GM21825 (cell line): Measurements from ENCODE around the gene DNAH3.

ENCODE experiments used
- ATAC-seq: cut with Tn5 transposase; IDR thresholded peaks from one replicate; pipeline ENCODE4 v1.9.1; 2021; ENCODE audit warnings: mild to moderate bottlenecking, moderate library complexity; ENCODE audit not compliant: unreplicated experiment

Gene DNAH3

DNA sequence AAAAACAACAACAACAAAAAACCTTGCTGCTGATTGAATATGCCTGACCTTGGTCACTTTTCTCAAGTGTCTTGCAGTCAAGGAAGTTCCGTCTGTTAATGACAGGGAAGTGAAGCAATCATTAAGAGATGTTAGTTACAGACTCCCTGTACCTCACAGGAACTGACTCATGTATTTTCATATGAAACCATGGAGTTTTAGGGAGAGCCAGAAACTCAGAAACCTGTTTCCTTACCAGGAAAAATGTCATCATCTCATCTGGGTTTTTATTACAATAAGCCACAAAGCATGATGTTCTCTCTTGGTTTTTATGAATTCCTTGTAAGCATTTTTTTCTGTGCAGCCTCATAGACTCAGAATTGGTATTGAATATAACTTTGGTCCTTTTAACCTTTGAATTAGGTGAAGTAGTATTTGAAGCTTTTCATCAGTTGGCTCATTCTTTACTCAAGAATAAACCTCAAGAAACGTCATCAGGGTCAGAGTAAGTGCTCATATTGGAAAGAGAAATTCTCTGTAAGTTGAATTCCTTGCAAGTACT, 239.8 kb downstream of the DNAH3 start:
- ATAC-seq = no peak

DNA sequence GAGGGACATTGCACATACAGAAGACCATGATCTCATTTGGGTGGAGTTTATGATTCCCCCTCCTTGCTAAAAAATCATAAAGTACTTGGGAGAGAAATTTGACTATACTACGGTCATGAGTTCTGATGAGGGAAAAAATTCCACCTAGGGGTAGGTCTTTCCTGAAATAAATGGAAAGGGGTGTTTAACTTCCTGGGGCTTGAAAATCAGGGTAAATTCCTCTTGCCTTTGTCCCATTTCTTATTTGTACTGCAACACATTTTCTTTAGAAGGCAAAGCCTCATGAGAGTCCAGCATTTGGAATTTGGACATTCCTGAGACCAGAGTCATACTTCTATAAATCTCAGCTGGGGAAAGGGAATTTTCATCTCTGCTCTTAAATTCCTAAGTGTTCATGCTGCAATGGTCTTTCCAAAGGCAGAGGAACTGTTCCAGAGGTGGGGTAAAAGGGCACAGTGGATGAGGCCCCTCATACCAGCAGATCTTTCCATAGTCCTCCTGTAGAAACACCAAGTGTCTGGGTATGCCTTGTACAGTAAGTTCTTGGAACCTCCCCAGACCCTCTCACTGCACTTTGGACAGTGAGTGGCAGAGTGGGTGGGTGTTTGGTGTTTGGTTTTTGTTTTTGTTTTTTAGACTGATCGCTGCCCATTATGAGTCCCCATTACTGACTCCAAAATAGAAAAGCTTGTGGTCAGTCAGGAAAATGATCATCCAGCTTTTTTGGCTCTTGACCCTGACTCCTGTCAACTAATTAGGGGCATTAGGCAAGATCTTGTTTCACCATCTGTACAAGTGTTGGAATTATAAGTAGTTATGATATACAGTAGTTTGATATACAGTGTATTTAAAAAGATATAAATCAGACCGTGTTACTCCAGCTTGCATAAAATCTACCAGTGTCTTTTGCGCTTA, 244.0 kb downstream of the DNAH3 start:
- no peak for ATAC-seq

DNA sequence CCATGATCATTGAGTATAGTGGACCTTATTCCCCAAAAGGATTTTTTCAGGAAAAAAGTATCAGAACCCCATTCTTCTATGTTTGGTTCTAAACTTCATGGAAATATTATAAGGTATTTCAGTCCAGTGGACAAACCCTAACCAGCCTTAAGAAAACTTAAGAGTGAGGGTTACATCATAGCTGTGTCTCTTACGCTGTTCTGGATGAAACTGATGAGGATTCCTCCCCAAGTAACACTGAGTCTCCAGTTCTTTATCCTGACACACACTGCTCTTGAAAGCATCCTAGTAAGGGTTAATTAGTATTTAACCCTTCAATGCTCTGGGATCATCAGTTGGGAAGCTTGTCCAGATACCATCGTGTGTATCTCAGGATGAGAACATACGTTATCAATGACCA, 245.1 kb downstream of the DNAH3 start:
- no peak for ATAC-seq

DNA sequence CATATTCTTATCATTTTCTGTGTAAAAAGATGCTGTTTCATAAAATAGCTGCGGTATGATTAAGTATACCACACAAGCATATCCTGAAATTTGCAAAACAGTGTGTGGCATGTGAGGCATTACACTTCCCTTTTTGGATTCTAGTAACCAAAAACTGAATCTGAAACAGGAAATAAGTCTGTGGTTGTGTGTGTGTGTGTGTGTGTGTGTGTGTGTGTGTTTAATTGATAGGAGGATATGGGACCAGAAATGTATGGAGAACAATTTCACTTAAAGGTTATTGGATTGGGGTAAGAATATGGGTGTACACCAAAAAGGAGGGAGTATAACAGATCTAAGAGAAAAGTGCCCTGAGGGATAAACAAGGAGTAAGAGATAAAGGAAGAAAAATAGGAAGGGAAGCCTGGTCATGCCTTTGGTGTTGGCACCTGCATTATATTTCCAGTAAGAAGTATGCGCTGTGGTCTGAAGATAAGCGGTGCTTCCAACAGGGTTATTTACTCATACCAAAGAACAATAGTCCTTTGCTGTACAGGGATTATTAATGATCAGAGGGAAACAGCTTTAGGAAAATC, 246.1 kb downstream of the DNAH3 start:
- no peak for ATAC-seq

DNA sequence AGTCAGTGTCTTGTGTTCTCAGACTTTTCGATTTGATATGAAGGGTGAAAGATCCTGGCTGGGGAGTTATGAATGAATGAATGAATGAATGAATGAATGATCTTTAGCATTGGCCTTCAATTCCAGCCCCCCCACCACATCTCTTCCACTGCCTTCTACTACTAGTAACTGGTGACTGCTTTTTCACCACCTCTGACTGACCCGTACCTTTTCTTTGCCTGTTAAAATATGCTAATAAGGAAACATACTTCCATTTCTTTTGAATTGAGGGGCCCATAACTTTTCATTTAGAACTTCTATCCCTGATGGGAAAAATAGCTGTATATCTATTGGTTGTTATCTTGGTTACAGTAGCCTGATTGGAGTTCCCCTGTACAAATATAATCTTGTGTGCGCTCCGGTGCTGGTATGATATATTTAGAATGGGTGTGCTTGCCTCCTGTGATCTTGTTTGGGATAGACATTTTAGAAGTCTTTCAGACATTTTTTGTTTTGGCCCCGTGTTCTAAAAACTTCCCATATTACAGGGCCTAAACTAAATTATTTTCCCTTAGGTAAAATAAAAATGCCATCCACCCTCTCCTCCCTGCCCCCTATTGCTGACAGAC, 246.6 kb downstream of the DNAH3 start:
- ATAC-seq = no peak

DNA sequence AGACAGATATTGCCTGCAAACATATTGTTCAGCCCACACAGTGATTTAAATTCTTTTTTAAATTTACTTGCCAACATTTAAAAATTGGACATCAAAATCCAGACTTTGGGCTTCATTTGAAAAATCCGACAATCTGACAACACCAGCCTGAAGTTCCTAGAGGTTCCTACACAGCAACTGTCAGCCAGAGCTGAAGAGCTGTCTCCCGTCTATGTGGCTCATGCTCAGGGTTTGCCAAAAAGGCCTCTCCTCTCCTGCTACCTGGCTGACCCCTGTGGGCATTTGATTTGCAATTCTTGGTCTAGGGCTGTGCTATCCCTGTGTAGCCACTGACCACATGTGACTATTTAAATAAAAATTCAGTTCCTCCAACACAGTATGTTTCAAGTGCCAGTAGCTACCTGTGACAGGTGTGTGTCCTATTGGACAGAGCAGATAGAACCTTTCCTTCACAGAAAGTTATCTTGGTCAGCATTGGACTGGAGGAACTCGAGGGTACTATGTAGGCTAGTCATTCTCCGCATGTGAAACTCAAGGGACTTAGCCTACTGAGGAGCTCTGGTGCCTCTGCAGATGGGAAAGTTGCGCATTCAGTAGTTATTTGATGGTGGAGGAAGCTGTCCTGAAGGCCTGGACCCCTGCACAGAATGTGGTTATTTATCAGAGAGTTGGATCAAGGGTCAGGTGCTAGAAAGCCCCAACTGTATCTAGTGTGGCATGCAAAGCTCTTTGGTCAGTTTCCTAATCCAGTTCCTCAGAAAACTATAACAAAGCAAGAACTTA, 247.3 kb downstream of the DNAH3 start:
- no peak for ATAC-seq

DNA sequence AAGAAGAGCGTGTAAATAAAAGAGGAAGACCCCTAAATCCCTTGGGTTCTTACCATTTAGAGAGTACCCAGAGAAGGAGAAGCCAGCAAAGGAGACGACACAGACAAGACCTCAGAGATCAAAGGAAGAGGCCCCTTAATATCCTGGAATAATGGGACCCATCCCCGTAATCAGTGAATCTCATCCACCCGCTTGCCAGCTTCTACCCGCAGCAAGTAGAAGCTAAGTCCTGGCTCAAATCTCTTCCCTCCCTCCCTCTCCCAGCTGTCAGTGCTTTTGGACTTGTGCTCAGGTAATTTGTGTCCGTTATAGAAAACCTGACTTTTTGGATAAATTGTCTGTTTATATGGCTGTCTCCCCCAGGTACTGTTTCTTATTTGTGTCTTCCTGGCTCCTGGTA, 248.2 kb downstream of the DNAH3 start:
- ATAC-seq = no peak

DNA sequence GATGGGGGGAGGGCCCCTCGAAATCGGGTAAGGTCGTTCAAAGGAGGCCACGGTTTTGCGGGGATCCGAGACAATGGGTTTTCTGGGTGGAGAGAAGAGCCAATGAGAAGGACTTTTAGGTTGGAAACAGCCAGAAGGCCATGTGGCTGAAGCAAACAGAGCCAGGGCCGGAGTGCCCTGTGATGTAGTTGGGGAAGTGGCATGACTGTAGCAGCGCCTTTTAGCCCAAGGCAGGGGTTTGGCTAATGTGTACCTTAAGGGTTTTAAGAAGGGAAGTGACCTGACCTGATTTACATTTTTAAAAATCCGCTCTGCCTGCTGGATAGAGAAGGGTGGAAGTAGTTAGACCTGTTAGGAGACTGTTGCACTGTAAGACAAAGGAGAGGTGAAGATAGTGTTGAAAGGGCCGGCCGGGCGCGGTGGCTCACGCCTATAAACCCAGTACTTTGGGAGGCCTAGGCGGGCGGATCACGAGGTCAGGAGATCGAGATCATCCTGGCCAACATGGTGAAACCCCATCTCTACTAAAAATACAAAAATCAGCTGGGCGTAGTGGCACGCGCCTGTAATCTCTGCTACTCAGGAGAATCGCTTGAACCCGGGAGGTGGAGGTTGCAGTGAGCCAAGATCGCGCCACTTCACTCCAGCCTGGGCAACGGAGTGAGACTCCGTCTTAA, 249.1 kb downstream of the DNAH3 start:
- no peak for ATAC-seq

DNA sequence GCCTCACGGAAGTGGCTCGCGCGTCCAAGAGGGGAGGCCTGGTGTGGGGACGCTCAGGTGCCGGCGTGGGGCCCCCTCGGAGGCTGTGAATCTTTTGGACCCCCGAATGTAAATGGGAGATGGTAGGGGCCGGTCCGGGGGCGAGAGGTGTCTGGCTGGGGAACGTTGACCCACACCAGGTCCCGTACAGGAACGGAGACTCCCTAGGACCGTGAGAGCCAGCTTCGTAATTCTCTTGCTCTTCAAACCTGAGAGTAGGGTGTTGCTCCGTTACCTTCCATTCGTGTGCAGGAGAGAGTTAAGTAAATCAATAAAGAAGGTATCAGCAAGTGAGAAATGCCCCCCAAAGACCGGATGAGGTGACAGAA, 249.6 kb downstream of the DNAH3 start:
- ATAC-seq = no peak

DNA sequence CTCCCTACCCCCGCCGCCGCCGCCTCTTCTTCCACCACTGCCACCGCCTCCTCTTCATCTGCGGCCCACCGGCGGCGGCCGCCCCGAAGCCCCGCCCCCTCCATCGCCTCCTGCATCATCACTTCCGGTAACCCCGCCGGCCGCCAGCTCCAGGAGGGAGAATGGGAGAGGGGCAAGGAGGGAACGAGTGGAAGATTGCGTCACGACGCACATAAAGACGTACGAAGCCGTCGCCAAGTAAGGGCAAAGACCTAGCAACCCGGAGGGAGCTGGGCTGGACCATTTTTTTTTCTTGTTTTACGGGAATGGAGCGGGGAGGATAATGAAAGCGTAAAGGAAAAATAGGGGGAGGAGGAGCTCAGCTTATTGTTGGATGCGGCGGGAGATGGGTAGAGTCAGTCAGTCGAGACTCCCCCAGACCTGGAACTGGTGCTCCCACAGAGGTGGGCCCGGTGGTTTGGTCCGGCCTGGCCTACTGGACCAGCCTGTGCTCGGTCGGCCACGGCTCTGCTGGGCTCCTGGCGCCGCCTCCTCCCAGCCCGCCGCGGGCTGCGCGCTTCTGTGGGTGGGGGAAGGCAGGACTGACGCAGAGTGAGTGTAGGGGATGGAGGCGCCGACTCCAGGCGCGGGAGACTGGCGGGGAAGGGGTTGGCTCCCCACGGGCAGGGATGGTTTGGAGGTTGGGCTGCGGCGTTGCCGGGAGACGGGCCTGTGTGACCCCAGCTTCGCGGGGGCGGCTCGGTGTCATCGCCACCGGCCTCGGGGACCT, 250.2 kb downstream of the DNAH3 start, which contains the start of the genes DCUN1D3 and LYRM1:
TSS of gene DCUN1D3 (minus strand) at position 60 of the 769 bp plus-strand sequence. CDS start 37,820 bp downstream, outside the sequence.
TSS of gene LYRM1 (plus strand) at position 473 of the 769 bp plus-strand sequence. CDS start 14,785 bp downstream, outside the sequence.
- peak; percentile 59 for ATAC-seq

DNA sequence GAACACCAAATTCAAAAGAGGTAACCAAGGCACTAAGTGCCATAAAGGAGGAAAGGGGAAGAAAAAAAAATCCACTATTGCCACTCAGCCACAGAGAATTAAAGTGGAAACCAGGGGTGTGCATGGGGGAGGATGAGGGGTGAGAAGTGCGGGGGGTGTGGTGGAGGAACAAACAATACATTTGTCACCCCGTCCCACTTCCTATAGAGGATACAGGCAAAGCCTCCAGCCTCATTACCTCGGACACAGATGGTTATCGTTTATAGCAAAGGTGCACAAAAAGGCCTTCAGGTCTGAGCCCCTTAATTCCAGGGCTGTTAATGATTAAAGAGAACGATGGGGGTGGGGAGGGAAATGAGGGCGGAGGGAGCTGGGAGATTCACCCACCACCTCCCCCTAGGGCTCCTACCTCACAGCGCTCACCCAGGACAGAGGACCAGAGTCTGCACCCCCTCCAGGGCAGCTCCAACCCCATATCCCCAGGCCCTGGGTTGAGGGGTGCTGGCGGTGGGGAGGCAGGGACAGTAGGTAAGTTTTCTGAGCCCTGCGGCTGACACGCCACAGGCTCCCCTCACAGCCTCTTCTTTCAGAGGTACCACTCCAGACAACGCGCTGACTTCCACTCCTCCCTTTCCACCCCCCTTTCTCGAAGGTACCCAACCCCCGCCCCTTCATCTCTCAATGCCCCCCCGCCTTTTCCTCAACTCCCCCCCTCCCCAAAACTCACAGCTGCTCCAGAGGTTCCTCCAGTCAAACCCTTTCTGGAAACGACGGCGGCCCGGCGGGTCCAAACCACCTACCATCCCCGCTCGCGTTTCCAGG, 251.0 kb downstream of the DNAH3 start:
- no peak for ATAC-seq

DNA sequence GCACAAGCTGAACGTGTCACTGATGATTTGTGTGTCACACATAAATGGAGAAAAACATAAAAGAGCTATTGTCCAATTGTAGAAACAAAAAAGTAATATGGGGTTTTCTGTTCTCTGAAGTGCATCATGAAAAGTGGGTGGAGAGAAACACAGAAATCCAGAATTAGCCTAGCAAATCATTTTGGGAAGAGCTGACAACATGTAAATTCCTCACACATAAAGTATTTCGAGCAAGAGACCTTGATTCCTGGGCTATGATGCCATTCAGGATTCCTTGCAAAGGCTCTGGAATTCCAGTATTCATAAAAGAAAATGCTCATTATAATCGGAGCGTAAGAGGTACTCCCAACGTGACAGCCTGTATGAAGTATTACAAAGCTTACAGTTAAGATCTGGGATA, 251.6 kb downstream of the DNAH3 start:
- ATAC-seq = no peak

DNA sequence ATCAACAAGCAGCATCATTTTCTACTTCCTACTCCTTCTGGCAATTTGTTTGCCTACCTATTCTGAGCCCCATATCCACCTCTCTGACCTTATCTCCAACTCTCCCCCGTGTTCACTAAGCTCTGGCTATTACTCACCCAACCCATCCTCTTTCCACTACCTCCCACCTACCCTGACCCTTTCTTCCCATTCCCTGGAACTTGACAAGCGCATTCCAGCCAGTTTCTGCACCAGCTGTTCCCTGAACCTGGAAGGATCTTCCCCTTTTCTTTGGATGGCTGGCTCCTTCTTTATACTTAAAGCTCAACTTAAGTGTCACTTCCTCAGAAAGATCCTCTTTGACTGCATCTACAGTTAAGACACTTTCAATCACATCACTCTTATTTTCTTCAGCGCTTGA, 252.7 kb downstream of the DNAH3 start:
- ATAC-seq = no peak

DNA sequence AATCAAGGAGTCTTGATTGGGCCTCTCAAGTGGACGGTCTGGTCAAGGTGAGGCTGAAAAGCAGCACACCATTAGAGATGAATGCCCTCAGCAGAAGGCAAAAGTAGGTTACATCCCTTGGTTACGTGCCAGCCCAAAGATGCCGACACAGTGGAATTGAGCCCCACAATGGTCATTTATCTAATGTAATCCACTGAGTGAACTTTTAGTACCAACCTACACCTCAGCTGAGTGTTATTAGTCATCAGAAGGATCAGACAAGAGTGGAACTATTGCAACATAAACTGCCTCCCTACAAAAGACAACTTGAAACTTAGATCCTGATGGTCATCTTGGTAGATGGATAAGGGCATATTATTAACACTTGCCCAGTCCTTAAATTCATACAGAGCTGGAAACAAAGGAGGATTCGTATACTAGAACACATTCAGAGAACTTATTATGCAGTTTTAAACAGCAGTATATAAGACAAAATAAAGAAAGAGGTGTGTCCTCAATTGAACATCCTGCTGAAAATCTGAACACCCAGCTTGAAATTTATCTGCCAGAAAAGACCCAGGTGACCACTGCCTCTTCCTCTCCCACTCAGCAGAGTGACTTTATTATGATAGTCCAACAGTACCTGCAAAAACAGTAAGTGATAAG, 253.3 kb downstream of the DNAH3 start:
- ATAC-seq = no peak

DNA sequence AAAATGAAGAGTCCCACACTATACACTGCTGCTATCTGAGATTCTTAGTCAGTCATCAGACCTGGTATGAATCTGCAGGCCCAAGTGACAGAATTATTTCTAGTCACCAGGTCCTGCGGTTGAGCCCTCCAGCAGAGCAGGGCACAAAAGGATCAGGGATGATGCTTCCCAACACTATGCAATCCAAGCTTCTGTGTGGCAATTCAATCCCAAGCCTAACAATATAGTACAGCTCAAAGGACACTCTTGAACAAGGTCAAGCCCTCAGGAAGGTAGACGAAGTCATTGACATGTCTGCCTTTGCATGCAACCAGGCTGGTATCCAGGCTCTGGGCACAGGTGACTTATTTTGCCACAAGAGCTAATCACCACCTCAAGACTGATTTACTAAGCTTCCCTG, 256.3 kb downstream of the DNAH3 start:
- ATAC-seq = no peak

DNA sequence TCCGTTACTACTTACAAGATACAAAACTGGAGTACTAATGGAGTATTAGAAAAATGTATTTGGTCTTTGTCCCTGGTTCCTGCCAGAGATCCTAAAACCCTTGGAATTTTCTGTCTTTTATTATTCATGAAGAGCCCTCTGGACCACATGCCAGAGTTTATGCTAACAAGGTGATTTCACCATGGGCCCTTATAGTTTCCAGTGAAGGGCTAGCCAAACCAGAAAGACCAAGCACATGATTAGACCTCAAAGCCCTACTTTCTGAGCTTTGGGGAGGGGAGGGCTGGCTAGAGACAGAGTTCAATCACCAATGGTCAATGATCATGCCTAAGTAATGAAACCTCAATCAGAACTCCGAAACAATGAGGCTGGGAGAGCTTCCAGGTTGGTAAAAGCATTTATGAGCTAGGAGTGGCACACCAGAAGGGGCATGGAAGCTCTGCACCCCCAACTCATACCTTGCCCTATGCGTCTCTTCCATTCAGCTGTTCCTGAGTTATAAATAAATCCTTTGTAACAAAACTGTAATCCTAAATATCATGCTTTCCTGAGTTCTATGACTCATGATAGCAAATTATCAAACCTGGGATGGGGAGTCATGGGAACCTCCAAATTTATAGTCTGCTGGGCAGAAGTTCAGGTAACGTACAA, 260.9 kb downstream of the DNAH3 start:
- no peak for ATAC-seq

DNA sequence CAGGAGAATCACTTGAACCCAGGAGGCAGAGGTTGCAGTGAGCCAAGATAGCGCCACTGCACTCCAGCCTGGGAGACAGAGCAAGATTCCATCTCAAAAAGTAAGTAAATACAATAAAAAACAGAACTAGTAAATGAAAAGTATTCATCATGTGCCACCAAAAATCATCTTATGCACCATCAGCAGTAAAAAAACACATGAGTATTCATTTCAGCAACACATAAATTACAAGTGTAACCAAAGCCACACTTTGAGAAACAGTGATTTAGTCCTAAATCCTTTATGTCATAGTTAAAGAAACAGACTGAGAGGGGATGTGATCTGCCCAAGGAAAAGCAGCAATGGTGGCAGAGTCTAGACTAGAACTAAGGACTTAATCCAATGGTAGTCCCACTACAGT, 263.4 kb downstream of the DNAH3 start:
- ATAC-seq = no peak

DNA sequence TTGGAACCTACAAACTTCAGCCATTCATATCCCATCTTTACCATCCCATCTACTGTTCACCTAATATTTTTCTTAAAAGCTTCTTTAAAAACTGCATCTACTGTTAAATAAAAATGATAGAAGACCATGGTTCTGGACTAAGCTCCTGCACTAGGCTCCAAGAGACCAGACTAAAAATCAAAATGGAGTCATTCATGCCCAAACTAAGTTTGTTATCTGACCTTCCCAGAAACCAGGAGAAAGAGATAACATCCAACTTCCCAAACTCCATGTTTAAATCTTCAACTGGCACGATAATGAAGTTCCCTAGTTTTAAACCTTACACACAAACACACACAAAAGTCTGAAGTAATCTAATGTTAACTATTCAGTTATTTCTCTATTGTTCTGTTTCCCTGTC, 264.3 kb downstream of the DNAH3 start:
- ATAC-seq = no peak
